Endodermal cell (in vitro differentiated cells): ENCODE data around the gene MAP3K5. TPM values are rescaled to one million over a fixed set of nuclear protein-coding genes. Genes with fewer than 3 reads are reported as not detected.

Source experiments
- DNase-seq: peaks from one replicate; pipeline ENCODE4 v3.0.0-alpha.2; 2017
- H3K27ac ChIP-seq: 2 replicates; pipeline ENCODE4 v1.5.1; 2013; ENCODE audit warnings: mild to moderate bottlenecking, low read depth, low read length, moderate library complexity
- H3K27me3 ChIP-seq: 2 replicates; pipeline ENCODE4 v1.6.1; 2013; ENCODE audit warnings: mild to moderate bottlenecking, low read length, moderate library complexity; ENCODE audit not compliant: insufficient read depth, control insufficient read depth, poor library complexity, severe bottlenecking
- H3K36me3 ChIP-seq: 2 replicates; pipeline ENCODE4 v1.7.0; 2013; ENCODE audit warnings: mild to moderate bottlenecking, low read length, moderate library complexity; ENCODE audit not compliant: control insufficient read depth, insufficient read depth
- H3K4me1 ChIP-seq: one replicate; pipeline ENCODE4 v1.7.0; 2013; ENCODE audit warnings: low read length; ENCODE audit not compliant: control insufficient read depth, insufficient read depth
- H3K4me3 ChIP-seq: 2 replicates; pipeline ENCODE4 v1.5.1; 2013; ENCODE audit warnings: mild to moderate bottlenecking, low read length, moderate library complexity
- H3K9ac ChIP-seq: 2 replicates; pipeline ENCODE4 v1.6.1; 2013; ENCODE audit warnings: mild to moderate bottlenecking, low read length, moderate library complexity; ENCODE audit not compliant: poor library complexity, severe bottlenecking; ENCODE audit errors: extremely low read depth
- H3K9me3 ChIP-seq: 2 replicates; pipeline ENCODE4 v1.6.1; 2013; ENCODE audit warnings: mild to moderate bottlenecking, low read length, moderate library complexity; ENCODE audit not compliant: control insufficient read depth
- H3K27ac Mint-ChIP-seq: 2 replicates; pipeline ENCODE4 v1.8.0; 2020; ENCODE audit warnings: mixed read lengths
- H3K27me3 Mint-ChIP-seq: 2 replicates; pipeline ENCODE4 v1.8.0; 2021; ENCODE audit warnings: mild to moderate bottlenecking, mixed read lengths; ENCODE audit not compliant: insufficient read depth
- H3K36me3 Mint-ChIP-seq: 2 replicates; pipeline ENCODE4 v1.8.0; 2020; ENCODE audit warnings: low read depth, mixed read lengths
- H3K4me1 Mint-ChIP-seq: 2 replicates; pipeline ENCODE4 v1.8.0; 2020; ENCODE audit warnings: mixed read lengths
- H3K4me3 Mint-ChIP-seq: 2 replicates; pipeline ENCODE4 v1.8.0; 2020; ENCODE audit warnings: mild to moderate bottlenecking, moderate library complexity, mixed read lengths
- H3K9me3 Mint-ChIP-seq: 2 replicates; pipeline ENCODE4 v1.8.0; 2020; ENCODE audit warnings: mild to moderate bottlenecking, mixed read lengths
- WGBS, 2 experiments: methylation state at CpG; one replicate each; pipeline versions ENCODE4 v1.1.5 to v1.1.7; 2013; ENCODE audit warnings: missing lambda C conversion rate in 2 of 2, mixed read lengths in 1 of 2; ENCODE audit not compliant: insufficient coverage in 1 of 2, insufficient read length in 1 of 2; 5-methylcytosine and 5-hydroxymethylcytosine counted together
- total RNA-seq, 2 donors: library from RNA; stranded (reverse); fragmentation: NEBNext Ultra II Directional in 1 of 2; extraction: Animal tissue kit (Norgen Biotek cat#: 25700) in 1 of 2; gene quantifications; 2 replicates in 1 of 2; 3 replicates in 1 of 2; pipeline ENCODE4 v1.2.1, GENCODE V29; 2021
- TF ChIP-seq, protein P1 (sequence below): fragments of 200-600 bp; sonication (generic); conservative IDR thresholded peaks from 2 replicates; pipeline ENCODE4 v1.5.0; 2021; ENCODE audit warnings: antibody characterized with exemption, mild to moderate bottlenecking

MAP3K5 gene
- total RNA-seq, 2 donors from 2014 or later, result 1.6 to 3.4 TPM

DNA sequence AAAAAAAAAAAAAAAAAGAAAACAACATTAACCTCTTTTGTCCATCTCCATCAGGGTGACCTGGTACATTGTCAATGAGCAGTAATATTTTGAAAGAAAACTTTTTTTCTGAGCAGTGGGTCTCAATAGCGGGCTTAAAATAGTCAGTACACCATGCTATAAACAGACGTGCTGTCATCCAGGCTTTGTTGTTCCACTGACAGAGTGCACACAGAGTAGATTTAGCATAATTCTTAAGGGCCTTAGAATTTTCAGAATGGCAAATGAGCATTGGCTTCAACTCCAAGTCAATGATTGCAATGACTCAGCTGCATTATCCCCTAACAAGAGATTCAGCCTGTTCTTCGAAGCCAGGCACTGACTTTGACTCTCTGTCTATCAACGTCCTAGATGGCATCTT, 277.7 kb downstream of the MAP3K5 start:
- peaks cover 40% of the 10 kb centered on the region for H3K4me1 Mint-ChIP-seq
- Histone ChIP-seq H3K36me3 (no peaks in the 10 kb centered on the region), H3K27ac (no peak overlapping the region), H3K9me3 (no peaks in the 10 kb centered on the region), H3K4me3 (no peak overlapping the region), H3K4me1 (peaks cover 9% of the 10 kb centered on the region), H3K9ac (no peak overlapping the region), H3K27me3 (no peaks in the 10 kb centered on the region)
- no peak overlapping the region for H3K27ac Mint-ChIP-seq
- H3K36me3 Mint-ChIP-seq, result peaks cover 27% of the 10 kb centered on the region
- TF ChIP-seq, protein P1, sequence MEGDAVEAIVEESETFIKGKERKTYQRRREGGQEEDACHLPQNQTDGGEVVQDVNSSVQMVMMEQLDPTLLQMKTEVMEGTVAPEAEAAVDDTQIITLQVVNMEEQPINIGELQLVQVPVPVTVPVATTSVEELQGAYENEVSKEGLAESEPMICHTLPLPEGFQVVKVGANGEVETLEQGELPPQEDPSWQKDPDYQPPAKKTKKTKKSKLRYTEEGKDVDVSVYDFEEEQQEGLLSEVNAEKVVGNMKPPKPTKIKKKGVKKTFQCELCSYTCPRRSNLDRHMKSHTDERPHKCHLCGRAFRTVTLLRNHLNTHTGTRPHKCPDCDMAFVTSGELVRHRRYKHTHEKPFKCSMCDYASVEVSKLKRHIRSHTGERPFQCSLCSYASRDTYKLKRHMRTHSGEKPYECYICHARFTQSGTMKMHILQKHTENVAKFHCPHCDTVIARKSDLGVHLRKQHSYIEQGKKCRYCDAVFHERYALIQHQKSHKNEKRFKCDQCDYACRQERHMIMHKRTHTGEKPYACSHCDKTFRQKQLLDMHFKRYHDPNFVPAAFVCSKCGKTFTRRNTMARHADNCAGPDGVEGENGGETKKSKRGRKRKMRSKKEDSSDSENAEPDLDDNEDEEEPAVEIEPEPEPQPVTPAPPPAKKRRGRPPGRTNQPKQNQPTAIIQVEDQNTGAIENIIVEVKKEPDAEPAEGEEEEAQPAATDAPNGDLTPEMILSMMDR, result no peak
- DNase-seq, result no peak
- no peaks in the 10 kb centered on the region for H3K27me3 Mint-ChIP-seq
- WGBS, 2 experiments, result 87 to 96% methylated on average over 3 to 4 of the region's 4 CpGs
- no peaks in the 10 kb centered on the region for H3K9me3 Mint-ChIP-seq
- no peak overlapping the region for H3K4me3 Mint-ChIP-seq

DNA sequence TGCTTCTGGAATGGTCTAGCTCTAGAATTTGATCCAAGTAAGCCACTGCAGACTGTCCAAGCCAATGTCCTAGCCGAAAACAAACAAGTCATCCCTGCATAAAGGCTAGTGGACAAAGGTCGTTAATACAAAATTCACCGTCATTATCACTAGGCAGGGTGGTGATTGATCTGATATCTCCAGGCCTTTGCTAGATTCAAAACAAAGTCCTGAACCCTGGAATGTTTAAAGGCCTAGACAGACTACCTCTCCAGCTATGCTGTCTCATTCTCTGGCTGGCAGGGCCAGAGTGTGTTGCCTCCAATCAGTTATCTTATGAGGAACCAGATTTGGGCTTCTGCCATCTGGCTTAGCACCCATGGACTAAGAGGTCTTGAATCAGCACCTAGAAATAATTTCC, 280.4 kb downstream of the MAP3K5 start:
- Histone ChIP-seq H3K27me3 (no peaks in the 10 kb centered on the region), H3K36me3 (no peaks in the 10 kb centered on the region), H3K27ac (no peak overlapping the region), H3K4me1 (peaks cover 9% of the 10 kb centered on the region), H3K9me3 (no peaks in the 10 kb centered on the region), H3K9ac (no peak overlapping the region), H3K4me3 (no peak overlapping the region)
- peaks cover 37% of the 10 kb centered on the region for H3K36me3 Mint-ChIP-seq
- no peak for DNase-seq
- TF ChIP-seq, protein P1, result no peak
- H3K27ac Mint-ChIP-seq, result peak overlapping the region; percentile 48
- no peak overlapping the region for H3K4me3 Mint-ChIP-seq
- no peaks in the 10 kb centered on the region for H3K27me3 Mint-ChIP-seq
- 86 to 91% methylated on average over 3 of the region's 3 CpGs for WGBS, 2 experiments
- H3K4me1 Mint-ChIP-seq, result peaks cover 28% of the 10 kb centered on the region
- no peaks in the 10 kb centered on the region for H3K9me3 Mint-ChIP-seq

DNA sequence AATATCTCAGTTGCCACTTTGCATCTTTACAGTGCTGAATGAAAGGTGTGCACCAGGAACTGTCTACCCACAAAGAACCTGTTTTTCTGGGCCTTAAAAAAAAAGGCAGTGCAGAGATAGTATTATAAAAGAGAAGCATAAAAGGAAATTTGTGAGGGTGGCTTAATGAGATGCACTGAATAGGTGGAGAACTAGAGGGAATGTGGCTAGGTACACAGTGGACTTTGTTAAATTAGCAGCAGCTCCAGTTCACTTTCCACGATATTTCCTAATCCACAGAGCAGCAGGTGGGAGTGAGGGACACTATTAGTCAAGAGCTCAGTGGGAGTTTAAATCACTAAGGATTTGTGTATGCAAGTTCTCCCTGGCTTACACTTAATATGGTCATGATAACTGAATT, 280.9 kb downstream of the MAP3K5 start:
- DNase-seq, result no peak
- WGBS, 2 experiments, result 86% methylated on average over 1 of the region's 1 CpG; no CpG with 5 or more reads in 1 of the 2 experiments
- H3K9ac ChIP-seq, result no peak overlapping the region
- Mint-ChIP-seq H3K36me3 (peaks cover 37% of the 10 kb centered on the region), H3K4me3 (no peak overlapping the region), H3K27ac (peak overlapping the region; percentile 48), H3K4me1 (peaks cover 33% of the 10 kb centered on the region), H3K27me3 (no peaks in the 10 kb centered on the region), H3K9me3 (no peaks in the 10 kb centered on the region)
- TF ChIP-seq, protein P1, result no peak
- no peak overlapping the region for H3K4me3 ChIP-seq
- H3K9me3 ChIP-seq, result no peaks in the 10 kb centered on the region
- H3K27me3 ChIP-seq, result no peaks in the 10 kb centered on the region
- H3K4me1 ChIP-seq, result peaks cover 9% of the 10 kb centered on the region
- no peaks in the 10 kb centered on the region for H3K36me3 ChIP-seq
- H3K27ac ChIP-seq, result no peak overlapping the region
